NCI-H1417 treated with DMSO at 0.1 percent for 48 hours (cell line): ENCODE measurements around the gene CWH43.
"Not testable (repeated sequence)": the region's sequence is repeated elsewhere in the genome, so short reads cannot be mapped to it uniquely, and the experiment has no call there.

ENCODE experiments used
- DNase-seq: peaks from one replicate; lab custom pipeline; 2025; lab: John Stamatoyannopoulos, UW

The CWH43 gene

GRCh38 chr4:48985976-48986653, at the start of gene CWH43:
Gene CWH43 (plus strand): TSS chr4:48986275. CDS start chr4:48986430, 155 bp downstream.
- DNase-seq: no peak

- DNase-seq: no peak
Measured at GRCh38 chr4:48937033-48937432, 49.0 kb upstream of the CWH43 start.

- no peak for DNase-seq
Measured at GRCh38 chr4:48938831-48939230, 47.2 kb upstream of the CWH43 start.

GRCh38 chr4:48939785-48940184, 46.3 kb upstream of the CWH43 start:
- DNase-seq: no peak

GRCh38 chr4:48943387-48943786, 42.7 kb upstream of the CWH43 start:
- DNase-seq: no peak

- no peak for DNase-seq
Measured at GRCh38 chr4:48944252-48944651, 41.8 kb upstream of the CWH43 start.

- DNase-seq: no peak
Measured at GRCh38 chr4:48944756-48945241, 41.3 kb upstream of the CWH43 start.

- peak; percentile 82 for DNase-seq
Measured at GRCh38 chr4:48945981-48946380, 40.1 kb upstream of the CWH43 start.

GRCh38 chr4:48947731-48948130, 38.3 kb upstream of the CWH43 start:
- DNase-seq: no peak

- no peak for DNase-seq
Measured at GRCh38 chr4:48949086-48949485, 37.0 kb upstream of the CWH43 start.

GRCh38 chr4:48949518-48950219, 36.4 kb upstream of the CWH43 start:
- DNase-seq: no peak

GRCh38 chr4:48954314-48954713, 31.8 kb upstream of the CWH43 start:
- no peak for DNase-seq

- not testable (repeated sequence) for DNase-seq
Measured at GRCh38 chr4:48957366-48957765, 28.7 kb upstream of the CWH43 start.

GRCh38 chr4:48958582-48958981, 27.5 kb upstream of the CWH43 start:
- no peak for DNase-seq

GRCh38 chr4:48960988-48961635, 25.0 kb upstream of the CWH43 start:
- no peak for DNase-seq

- no peak for DNase-seq
Measured at GRCh38 chr4:48962636-48963035, 23.4 kb upstream of the CWH43 start.

- peak; percentile 37 for DNase-seq
Measured at GRCh38 chr4:48963042-48963679, 22.9 kb upstream of the CWH43 start.

- DNase-seq: no peak
Measured at GRCh38 chr4:48967101-48967500, 19.0 kb upstream of the CWH43 start.

GRCh38 chr4:48967631-48968030, 18.4 kb upstream of the CWH43 start:
- DNase-seq: no peak

GRCh38 chr4:48968814-48969213, 17.3 kb upstream of the CWH43 start:
- DNase-seq: no peak

GRCh38 chr4:48970471-48970921, 15.6 kb upstream of the CWH43 start:
- no peak for DNase-seq

- DNase-seq: no peak
Measured at GRCh38 chr4:48974979-48975640, 11.0 kb upstream of the CWH43 start.
